ENCODE results near the gene PITRM1.

- TF ChIP-seq CTCF (optimal IDR thresholded peaks at IDR 0.05 in 1 of 3, IDR thresholded peaks at IDR 0.05 in 1 of 3, conservative IDR thresholded peaks at IDR 0.05 in 1 of 3; ENCODE audit: extremely low read depth in 1 of 3, insufficient read depth in 2 of 3, low read length in 3 of 3) (no peak), EZH2 (IDR thresholded peaks at IDR 0.05; ENCODE audit: low read length) (no peak)
These were observed 41.5 kb downstream of the PITRM1 start for GRCh38 chr10:3131098-3131497.

Measured in keratinocyte (primary cell).